MCF 10A (cell line): ENCODE results near the gene HOTAIR. TPM values are rescaled to one million over a fixed set of nuclear protein-coding genes. Genes with fewer than 3 reads are reported as not detected.

Experiments used
- BruUV-seq: library from RNA; stranded (reverse); fragments of 400-500 nt; replicated peaks from 2 replicates; lab custom pipeline; 2021; lab: Mats Ljungman, UMichigan
- CTCF ChIA-PET: fragments of 300-600 bp; sonication (Branson Sonifier 250); formaldehyde crosslinking; extraction: SDS; loops from one replicate; lab custom pipeline; 2021; ENCODE audit warnings: antibody characterized with exemption, inconsistent platforms; lab: Yijun Ruan, JAX
- POLR2A ChIA-PET: fragments of 300-600, 350-650 bp; sonication (Branson Sonifier 250); formaldehyde crosslinking; extraction: SDS; loops from one replicate; lab custom pipeline; 2020; ENCODE audit warnings: antibody characterized with exemption, inconsistent platforms; lab: Yijun Ruan, JAX
- DNase-seq: peaks from one replicate; pipeline ENCODE4 v3.0.0-alpha.2; 2018; ENCODE audit not compliant: unreplicated experiment
- H3K27ac Mint-ChIP-seq: one replicate; pipeline ENCODE4 v1.8.0; 2022; ENCODE audit warnings: mild to moderate bottlenecking, low read depth, mixed read lengths; ENCODE audit not compliant: unreplicated experiment
- H3K27me3 Mint-ChIP-seq: one replicate; pipeline ENCODE4 v1.8.0; 2022; ENCODE audit warnings: mixed read lengths; ENCODE audit not compliant: insufficient read depth, unreplicated experiment
- H3K36me3 Mint-ChIP-seq: one replicate; pipeline ENCODE4 v1.8.0; 2022; ENCODE audit warnings: mild to moderate bottlenecking, moderate library complexity, mixed read lengths; ENCODE audit not compliant: insufficient read depth, unreplicated experiment
- H3K4me1 Mint-ChIP-seq: one replicate; pipeline ENCODE4 v1.8.0; 2022; ENCODE audit warnings: mixed read lengths; ENCODE audit not compliant: insufficient read depth, unreplicated experiment
- H3K4me3 Mint-ChIP-seq: one replicate; pipeline ENCODE4 v1.8.0; 2022; ENCODE audit warnings: mild to moderate bottlenecking, moderate library complexity, mixed read lengths; ENCODE audit not compliant: unreplicated experiment
- H3K9me3 Mint-ChIP-seq: one replicate; pipeline ENCODE4 v1.8.0; 2022; ENCODE audit warnings: mixed read lengths; ENCODE audit not compliant: unreplicated experiment
- CTCF ChIP-seq: fragments of 200-600 bp; IDR thresholded peaks from one replicate; pipeline ENCODE4 v1.8.0; 2022; ENCODE audit warnings: antibody characterized with exemption, mild to moderate bottlenecking; ENCODE audit not compliant: unreplicated experiment
- intact Hi-C: fragments of 100-400 bp; cut with micrococcal nuclease; formaldehyde crosslinking; loops from 2 replicates; pipeline ENCODE4 v1.14.1; 2022
- total RNA-seq: library from RNA; stranded (reverse); gene quantifications from 2 replicates; pipeline ENCODE4 v1.2.3, GENCODE V29; 2022

Gene HOTAIR
- total RNA-seq, 1 experiment from 2014 or later, result 2.0 TPM

- POLR2A ChIA-PET, result interaction anchor here (1.4 to 3.1 kb wide), 7 partner anchors 10 to 201 kb away, joined by 3 to 22 read pairs (median 6); partner anchors contain the start of gene SMUG1
- intact Hi-C loops, result loop anchor here (1.0 to 10.0 kb wide), 6 partner anchors 15 to 358 kb away; partner anchors contain the start of gene GPR84
- Mint-ChIP-seq H3K36me3 (peaks cover 9% of the 10 kb centered on the region), H3K9me3 (no peaks in the 10 kb centered on the region), H3K4me1 (peaks cover 19% of the 10 kb centered on the region), H3K4me3 (no peak overlapping the region), H3K27me3 (no peaks in the 10 kb centered on the region), H3K27ac (no peak overlapping the region)
- CTCF ChIA-PET, result interaction anchor here (0.6 to 12.4 kb wide), 14 partner anchors 9 to 213 kb away, joined by 3 to 200 read pairs (median 5); partner anchors contain the start of genes HOXC5 and SMUG1
- TF ChIP-seq CTCF, result no peak
- no peak for DNase-seq
- BruUV-seq, result no TSS peak
These were observed 31.9 kb upstream of the HOTAIR start for GRCh38 chr12:54006559-54007220.

DNA sequence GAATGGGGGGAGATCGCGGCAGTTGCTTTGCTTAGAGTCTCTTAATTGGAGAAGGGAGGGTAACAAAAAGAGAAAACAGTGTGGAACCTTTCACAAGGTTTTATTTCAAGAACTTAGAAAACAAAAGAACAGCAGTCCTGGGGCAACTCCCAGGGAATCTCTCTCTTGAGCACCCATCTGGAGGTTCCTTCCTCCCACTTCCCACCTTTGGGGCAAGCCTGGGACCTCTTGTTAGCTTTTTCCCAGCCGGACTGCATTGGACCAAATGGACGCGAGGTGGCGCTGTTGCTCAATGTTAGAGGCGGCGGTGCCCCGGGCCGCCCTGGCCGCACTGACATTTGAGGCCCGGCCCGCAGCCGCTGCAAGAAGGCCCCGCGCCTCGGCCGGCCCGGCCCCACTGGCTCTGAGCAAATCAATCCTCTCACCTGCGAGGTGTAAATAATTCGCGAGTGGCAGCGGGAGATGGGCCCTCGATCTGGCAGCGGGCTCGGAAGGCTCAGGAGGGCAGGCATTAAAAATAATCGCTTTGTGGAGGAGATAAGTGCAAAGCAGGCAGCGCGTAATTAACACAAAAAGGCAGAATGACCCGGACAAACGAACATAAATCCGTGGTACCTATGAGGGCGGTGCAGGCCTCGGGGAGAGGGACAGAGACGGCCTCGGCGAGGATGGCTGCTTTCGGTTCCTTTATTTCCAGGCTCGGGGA, 31.3 kb upstream of the HOTAIR start:
- no TSS peak for BruUV-seq
- peak; percentile 96 for TF ChIP-seq CTCF
- Mint-ChIP-seq H3K9me3 (no peaks in the 10 kb centered on the region), H3K36me3 (peaks cover 9% of the 10 kb centered on the region), H3K4me1 (peaks cover 26% of the 10 kb centered on the region), H3K27me3 (no peaks in the 10 kb centered on the region), H3K4me3 (no peak overlapping the region), H3K27ac (no peak overlapping the region)
- POLR2A ChIA-PET, result interaction anchor here (0.6 to 2.7 kb wide), 9 partner anchors 11 to 1028 kb away, joined by 3 to 22 read pairs (median 5); partner anchors contain the start of genes HOXC6 and SMUG1
- CTCF ChIA-PET, result interaction anchor here (0.5 to 12.4 kb wide), 17 partner anchors 11 to 387 kb away, joined by 3 to 200 read pairs (median 4); partner anchors contain the start of genes HOXC5 and SMUG1
- intact Hi-C loops, result loop anchor here (1.0 to 10.0 kb wide), 6 partner anchors 15 to 359 kb away; partner anchors contain the start of gene GPR84
- DNase-seq, result peak; percentile 88

DNA sequence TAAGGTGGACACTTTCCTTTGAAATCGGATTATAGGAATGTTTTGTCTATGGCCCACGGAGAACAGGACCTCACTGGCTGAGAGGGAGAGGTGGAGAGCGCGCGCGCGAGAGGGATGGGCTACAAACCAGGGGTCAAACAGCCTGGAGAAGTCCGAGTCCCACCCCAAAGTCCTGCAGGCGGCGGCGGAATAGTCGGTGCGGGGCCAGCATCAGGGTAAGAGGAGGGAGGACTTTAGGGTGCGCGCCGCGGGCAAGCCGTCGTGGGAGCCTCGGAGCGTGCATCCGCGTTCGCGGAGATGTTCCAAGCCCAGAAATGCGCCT, 30.7 kb upstream of the HOTAIR start:
- no peak for DNase-seq
- no peak overlapping the region for H3K27ac Mint-ChIP-seq
- H3K4me3 Mint-ChIP-seq, result no peak overlapping the region
- POLR2A ChIA-PET, result interaction anchor here (0.6 to 2.7 kb wide), 9 partner anchors 12 to 1028 kb away, joined by 3 to 22 read pairs (median 5); partner anchors contain the start of genes HOXC6 and SMUG1
- no TSS peak for BruUV-seq
- peaks cover 28% of the 10 kb centered on the region for H3K4me1 Mint-ChIP-seq
- no peak for TF ChIP-seq CTCF
- intact Hi-C loops, result loop anchor here (10.0 kb wide), 1 partner anchor 359 kb away; the partner anchor contains the start of gene GPR84
- no peaks in the 10 kb centered on the region for H3K9me3 Mint-ChIP-seq
- peaks cover 9% of the 10 kb centered on the region for H3K36me3 Mint-ChIP-seq
- H3K27me3 Mint-ChIP-seq, result no peaks in the 10 kb centered on the region
- CTCF ChIA-PET, result interaction anchor here (0.5 to 12.4 kb wide), 13 partner anchors 12 to 388 kb away, joined by 3 to 200 read pairs (median 4); partner anchors contain the start of genes HOXC5 and SMUG1
